MCF 10A (cell line): ENCODE measurements around the gene RXRB. TPM values are rescaled to one million over a fixed set of nuclear protein-coding genes. Genes with fewer than 3 reads are reported as not detected.

Source experiments
- BruUV-seq: library from RNA; stranded (reverse); fragments of 400-500 nt; replicated peaks from 2 replicates; lab custom pipeline; 2021; lab: Mats Ljungman, UMichigan
- CTCF ChIA-PET: fragments of 300-600 bp; sonication (Branson Sonifier 250); formaldehyde crosslinking; extraction: SDS; loops from one replicate; lab custom pipeline; 2021; ENCODE audit warnings: antibody characterized with exemption, inconsistent platforms; lab: Yijun Ruan, JAX
- POLR2A ChIA-PET: fragments of 300-600, 350-650 bp; sonication (Branson Sonifier 250); formaldehyde crosslinking; extraction: SDS; loops from one replicate; lab custom pipeline; 2020; ENCODE audit warnings: antibody characterized with exemption, inconsistent platforms; lab: Yijun Ruan, JAX
- DNase-seq: peaks from one replicate; pipeline ENCODE4 v3.0.0-alpha.2; 2018; ENCODE audit not compliant: unreplicated experiment
- H3K27ac Mint-ChIP-seq: one replicate; pipeline ENCODE4 v1.8.0; 2022; ENCODE audit warnings: mild to moderate bottlenecking, low read depth, mixed read lengths; ENCODE audit not compliant: unreplicated experiment
- H3K27me3 Mint-ChIP-seq: one replicate; pipeline ENCODE4 v1.8.0; 2022; ENCODE audit warnings: mixed read lengths; ENCODE audit not compliant: insufficient read depth, unreplicated experiment
- H3K36me3 Mint-ChIP-seq: one replicate; pipeline ENCODE4 v1.8.0; 2022; ENCODE audit warnings: mild to moderate bottlenecking, moderate library complexity, mixed read lengths; ENCODE audit not compliant: insufficient read depth, unreplicated experiment
- H3K4me1 Mint-ChIP-seq: one replicate; pipeline ENCODE4 v1.8.0; 2022; ENCODE audit warnings: mixed read lengths; ENCODE audit not compliant: insufficient read depth, unreplicated experiment
- H3K4me3 Mint-ChIP-seq: one replicate; pipeline ENCODE4 v1.8.0; 2022; ENCODE audit warnings: mild to moderate bottlenecking, moderate library complexity, mixed read lengths; ENCODE audit not compliant: unreplicated experiment
- H3K9me3 Mint-ChIP-seq: one replicate; pipeline ENCODE4 v1.8.0; 2022; ENCODE audit warnings: mixed read lengths; ENCODE audit not compliant: unreplicated experiment
- CTCF ChIP-seq: fragments of 200-600 bp; IDR thresholded peaks from one replicate; pipeline ENCODE4 v1.8.0; 2022; ENCODE audit warnings: antibody characterized with exemption, mild to moderate bottlenecking; ENCODE audit not compliant: unreplicated experiment
- intact Hi-C: fragments of 100-400 bp; cut with micrococcal nuclease; formaldehyde crosslinking; loops from 2 replicates; pipeline ENCODE4 v1.14.1; 2022
- total RNA-seq: library from RNA; stranded (reverse); gene quantifications from 2 replicates; pipeline ENCODE4 v1.2.3, GENCODE V29; 2022

Gene RXRB
- total RNA-seq, 1 experiment from 2014 or later: 35.1 TPM

GRCh38 chr6:33175436-33176069 is 24.9 kb downstream of the RXRB start:
- no TSS peak for BruUV-seq
- DNase-seq: no peak
- H3K27me3 Mint-ChIP-seq: peaks cover 24% of the 10 kb centered on the region
- H3K27ac Mint-ChIP-seq: no peak overlapping the region
- TF ChIP-seq CTCF: no peak
- no peak overlapping the region for H3K4me3 Mint-ChIP-seq
- no peaks in the 10 kb centered on the region for H3K9me3 Mint-ChIP-seq
- H3K36me3 Mint-ChIP-seq: no peaks in the 10 kb centered on the region
- CTCF ChIA-PET: no interaction called here
- intact Hi-C loops: no loop called here
- H3K4me1 Mint-ChIP-seq: no peaks in the 10 kb centered on the region
- POLR2A ChIA-PET: no interaction called here

- intact Hi-C loops: no loop called here
- no TSS peak for BruUV-seq
- DNase-seq: no peak
- CTCF ChIA-PET: interaction anchor here (1.5 to 3.0 kb wide), 2 partner anchors 15 to 158 kb away, joined by 5 to 16 read pairs; no protein-coding TSS in a partner anchor
- no peak overlapping the region for H3K4me3 Mint-ChIP-seq
- no peaks in the 10 kb centered on the region for H3K36me3 Mint-ChIP-seq
- no peaks in the 10 kb centered on the region for H3K9me3 Mint-ChIP-seq
- no peak overlapping the region for H3K27ac Mint-ChIP-seq
- POLR2A ChIA-PET: no interaction called here
- H3K4me1 Mint-ChIP-seq: no peaks in the 10 kb centered on the region
- TF ChIP-seq CTCF: no peak
- H3K27me3 Mint-ChIP-seq: peaks cover 24% of the 10 kb centered on the region
Observed at GRCh38 chr6:33174784-33175183, 25.7 kb downstream of the RXRB start.

GRCh38 chr6:33173535-33174180 is 26.8 kb downstream of the RXRB start:
- peaks cover 24% of the 10 kb centered on the region for H3K27me3 Mint-ChIP-seq
- no TSS peak for BruUV-seq
- no peaks in the 10 kb centered on the region for H3K36me3 Mint-ChIP-seq
- ChIA-PET POLR2A (interaction anchor here (1.0 kb wide), 1 partner anchor 15 kb away, joined by 3 read pairs; no protein-coding TSS in a partner anchor), CTCF (interaction anchor here (0.5 to 3.0 kb wide), 8 partner anchors 9 to 189 kb away, joined by 3 to 16 read pairs (median 4); no protein-coding TSS in a partner anchor)
- DNase-seq: no peak
- no peak overlapping the region for H3K27ac Mint-ChIP-seq
- no peak overlapping the region for H3K4me3 Mint-ChIP-seq
- intact Hi-C loops: loop anchor here (2.0 kb wide), 2 partner anchors 55 to 159 kb away; no protein-coding TSS in a partner anchor
- no peaks in the 10 kb centered on the region for H3K9me3 Mint-ChIP-seq
- TF ChIP-seq CTCF: no peak
- H3K4me1 Mint-ChIP-seq: no peaks in the 10 kb centered on the region
